Astrocyte of the hippocampus (primary cell): ENCODE results near the gene SPTSSA.
"Not testable (repeated sequence)": the region's sequence is repeated elsewhere in the genome, so short reads cannot be mapped to it uniquely, and the experiment has no call there.

Source experiments
- DNase-seq: peaks from one replicate; pipeline ENCODE4 v3.0.0; 2011; ENCODE audit warnings: low read depth, low spot score

Gene SPTSSA

GRCh38 chr14:34426313-34427295, 35.4 kb downstream of the SPTSSA start:
- DNase-seq = no peak

GRCh38 chr14:34425095-34425851, 36.8 kb downstream of the SPTSSA start:
- DNase-seq = no peak

DNA sequence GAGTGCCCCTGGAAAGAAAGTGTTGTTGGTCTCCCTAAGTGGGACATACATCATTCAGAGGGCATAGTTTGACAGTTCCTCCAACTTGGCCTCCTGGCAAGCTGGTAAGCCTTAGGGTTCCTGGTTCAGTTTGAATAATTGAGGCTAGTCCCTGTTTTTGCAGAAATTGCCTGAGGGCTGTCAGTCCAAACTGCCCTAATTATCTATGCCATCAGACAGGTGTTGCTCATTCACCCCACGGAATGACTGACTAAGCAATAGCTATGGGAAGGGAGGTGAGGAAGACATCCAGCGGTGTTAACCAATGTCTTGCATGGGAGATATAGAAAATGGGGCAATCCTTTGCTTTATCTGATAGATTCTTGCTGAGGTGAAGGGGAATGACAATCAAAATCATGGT, 37.6 kb downstream of the SPTSSA start:
- no peak for DNase-seq

DNA sequence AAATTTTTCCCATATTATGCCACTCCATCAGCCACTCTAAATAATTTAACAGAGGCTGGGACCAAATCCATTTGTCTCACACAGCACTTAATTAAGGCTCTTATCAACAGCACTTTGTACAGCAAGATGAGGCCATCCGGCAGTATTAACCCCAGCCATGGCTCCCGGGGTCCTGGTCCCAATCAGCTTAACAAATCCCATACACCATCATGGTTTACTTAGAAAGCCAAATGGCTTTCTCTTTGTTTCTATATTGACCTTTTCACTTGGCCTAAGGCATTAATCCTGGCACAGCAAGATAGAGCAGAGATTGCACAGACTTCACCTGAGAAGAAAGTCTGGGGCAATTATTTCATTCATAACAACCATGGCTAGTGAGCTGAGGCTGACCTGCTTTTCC, 38.6 kb downstream of the SPTSSA start:
- no peak for DNase-seq

DNA sequence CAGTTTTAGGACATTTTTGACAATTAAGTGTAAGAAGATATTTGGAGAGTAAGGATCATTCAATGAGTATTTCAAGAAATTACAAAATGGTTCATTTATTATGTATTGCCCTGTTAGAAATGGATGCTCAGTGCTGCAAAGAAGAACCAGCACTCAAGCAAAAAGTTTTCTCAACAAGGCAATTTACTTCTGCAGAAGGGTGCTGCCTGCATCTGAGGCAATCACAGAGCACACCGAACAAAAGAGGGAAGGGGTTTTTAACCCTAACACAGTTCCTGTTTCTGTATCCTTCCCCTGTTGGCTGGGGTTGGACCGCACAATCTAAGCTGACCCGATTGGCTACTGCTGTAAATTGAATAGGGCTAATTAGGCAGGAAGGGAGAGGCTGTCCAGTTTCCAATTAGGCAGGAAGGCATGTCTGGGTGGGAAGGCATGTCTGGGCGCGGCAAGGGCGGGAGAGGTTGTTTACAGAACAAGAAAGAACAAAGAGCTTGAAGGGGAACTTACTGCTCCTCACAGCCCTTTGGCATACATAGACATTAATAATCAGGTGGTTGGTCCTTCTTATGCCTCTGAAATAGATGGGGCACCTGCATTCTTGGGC, 41.4 kb downstream of the SPTSSA start:
- DNase-seq = no peak

GRCh38 chr14:34409721-34410120, 52.3 kb downstream of the SPTSSA start:
- no peak for DNase-seq

GRCh38 chr14:34407951-34408350, 54.1 kb downstream of the SPTSSA start:
- DNase-seq = no peak

GRCh38 chr14:34404416-34404815, 57.6 kb downstream of the SPTSSA start:
- DNase-seq = no peak

GRCh38 chr14:34403646-34404045, 58.4 kb downstream of the SPTSSA start:
- DNase-seq = no peak

DNA sequence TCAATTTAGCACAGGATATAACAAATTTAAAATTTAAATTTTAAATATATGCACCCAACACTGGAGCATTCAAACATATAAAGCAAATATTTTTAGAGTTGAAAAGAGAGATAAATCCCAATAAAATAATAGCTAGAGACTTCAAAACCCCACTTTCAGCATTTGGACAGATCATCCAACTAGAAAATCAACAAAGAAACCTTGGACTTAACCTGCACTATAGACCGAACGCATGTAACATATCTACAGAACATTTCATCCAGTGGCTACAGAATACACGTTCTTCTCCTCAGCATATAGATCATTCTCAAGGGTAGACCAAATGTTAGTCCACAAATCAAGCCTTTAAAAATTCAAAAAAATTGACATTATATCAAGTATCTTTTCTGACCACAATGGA, 64.0 kb downstream of the SPTSSA start:
- DNase-seq = peak; percentile 22

GRCh38 chr14:34387974-34388516, 74.0 kb downstream of the SPTSSA start:
- DNase-seq = no peak

GRCh38 chr14:34386865-34387485, 75.1 kb downstream of the SPTSSA start:
- no peak for DNase-seq

DNA sequence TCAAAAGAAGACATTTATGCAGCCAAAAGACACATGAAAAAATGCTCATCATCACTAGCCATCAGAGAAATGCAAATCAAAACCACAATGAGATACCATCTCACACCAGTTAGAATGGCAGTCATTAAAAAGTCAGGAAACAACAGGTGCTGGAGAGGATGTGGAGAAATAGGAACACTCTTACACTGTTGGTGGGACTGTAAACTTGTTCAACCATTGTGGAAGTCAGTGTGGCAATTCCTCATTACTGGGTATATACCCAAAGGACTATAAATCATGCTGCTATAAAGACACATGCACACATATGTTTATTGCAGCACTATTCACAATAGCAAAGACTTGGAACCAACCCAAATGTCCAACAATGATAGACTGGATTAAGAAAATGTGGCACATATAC, 76.2 kb downstream of the SPTSSA start:
- DNase-seq = not testable (repeated sequence)

DNA sequence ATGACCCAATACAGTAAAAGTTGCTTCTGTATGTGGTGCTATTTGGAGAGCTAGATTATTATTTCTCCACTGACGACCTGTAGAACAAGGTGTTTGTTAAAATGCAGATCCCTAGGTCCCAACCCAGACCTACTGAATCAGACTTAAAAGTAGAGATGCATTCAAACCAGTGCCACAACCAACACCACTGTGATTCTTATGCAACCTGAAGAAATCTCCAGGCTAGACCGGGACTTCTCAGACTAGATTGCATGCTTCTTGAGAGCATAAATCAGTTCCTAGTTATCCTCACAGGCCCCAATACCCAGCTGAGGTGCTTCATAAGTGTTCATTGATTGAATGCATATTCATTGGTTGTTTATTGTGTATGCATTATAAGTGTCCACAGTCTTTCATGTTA, 78.2 kb downstream of the SPTSSA start:
- DNase-seq = no peak
